ENCODE data around the gene RFT1. TPM values are rescaled to one million over a fixed set of nuclear protein-coding genes. Genes with fewer than 3 reads are reported as not detected.

RFT1 gene
- total RNA-seq, 1 experiment from 2014 or later: 26.3 TPM

GRCh38 chr3:53072653-53073552 lies 57.3 kb downstream of the RFT1 start (continued):
- TF ChIP-seq CTCF (IDR thresholded peaks at IDR 0.05) (peak; percentile 91), TCF7 (CRISPR knock-in tag; IDR thresholded peaks at IDR 0.05; ENCODE audit: low read depth) (no peak), MAX (CRISPR knock-in tag; IDR thresholded peaks at IDR 0.05) (peak; percentile 21; the same call in 1 of the 2 replicates), GRHL2 (CRISPR knock-in tag; IDR thresholded peaks at IDR 0.05; ENCODE audit: insufficient replicate concordance, severe bottlenecking) (no peak), FOXP1 (CRISPR knock-in tag; IDR thresholded peaks at IDR 0.05; ENCODE audit: borderline replicate concordance) (no peak), ZNF532 (CRISPR knock-in tag; IDR thresholded peaks at IDR 0.05; ENCODE audit: borderline replicate concordance) (no peak), FOXK1 (CRISPR knock-in tag; IDR thresholded peaks at IDR 0.05) (peak; percentile 32; the same call in 1 of the 2 replicates), KAT7 (CRISPR knock-in tag; IDR thresholded peaks at IDR 0.05; ENCODE audit: borderline replicate concordance) (no peak), HMGA2 (CRISPR knock-in tag; IDR thresholded peaks at IDR 0.05) (no peak), SMAD3 (CRISPR knock-in tag; IDR thresholded peaks at IDR 0.05; ENCODE audit: borderline replicate concordance) (0 out of 2 replicates have a peak, but pooled peaks have one; percentile 29), ATF6 (CRISPR knock-in tag; IDR thresholded peaks at IDR 0.05) (no peak), SOX15 (CRISPR knock-in tag; IDR thresholded peaks at IDR 0.05) (no peak), ATF3 (CRISPR knock-in tag; conservative IDR thresholded peaks at IDR 0.05) (no peak), TP53 (CRISPR knock-in tag; IDR thresholded peaks at IDR 0.05) (no peak)

- H3K4me3 Mint-ChIP-seq: peak overlapping the region; percentile 77; the same call in 1 of the 2 replicates
- ChIA-PET CTCF (interaction anchor here (0.8 to 3.4 kb wide), 7 partner anchors 25 to 279 kb away, joined by 3 to 9 read pairs (median 4); no protein-coding TSS in a partner anchor), POLR2A (no interaction called here)
- no peaks in the 10 kb centered on the region for H3K36me3 Mint-ChIP-seq
- peaks cover 22% of the 10 kb centered on the region for H3K4me1 Mint-ChIP-seq
- no peak for TF ChIP-seq ZSCAN18 (CRISPR knock-in tag; IDR thresholded peaks at IDR 0.05)
- peaks cover 2% of the 10 kb centered on the region; the same call in 1 of the 2 replicates for H3K27me3 Mint-ChIP-seq (ENCODE audit: low read depth)
- H3K27ac Mint-ChIP-seq: no peak overlapping the region
- DNase-seq (ENCODE audit: low spot score) (peak; percentile 10), ATAC-seq (no peak)
- H3K9me3 Mint-ChIP-seq: no peaks in the 10 kb centered on the region
These were observed 58.3 kb downstream of the RFT1 start for GRCh38 chr3:53071882-53072431.

Data from WTC11 (cell line).